ENCODE data around the gene KCTD10. TPM values are rescaled to one million over a fixed set of nuclear protein-coding genes. Genes with fewer than 3 reads are reported as not detected.

Gene KCTD10
- polyA plus RNA-seq, 1 donor (not counting 4 experiments of a cell fraction or from before 2014, with no cell fraction given), result 107 TPM

GRCh38 chr12:109473006-109473405 lies 4.1 kb downstream of the KCTD10 start:
- Histone ChIP-seq H2AFZ (ENCODE audit: control insufficient read depth, low read length) (no peak overlapping the region), H3K4me1 (ENCODE audit: control insufficient read depth, extremely low read depth, insufficient read depth, low read length) (peaks cover 12% of the 10 kb centered on the region), H3K36me3 (ENCODE audit: control insufficient read depth in 2 of 2, extremely low read depth in 1 of 2, insufficient read depth in 2 of 2, low read length in 2 of 2) (peaks cover 16 to 25% of the 10 kb centered on the region in 2 experiments), H3K9me1 (ENCODE audit: control insufficient read depth, extremely low read depth, insufficient read depth, low read length) (no peaks in the 10 kb centered on the region), H3K27me3 (ENCODE audit: control insufficient read depth, extremely low read depth, insufficient read depth, low read length) (no peaks in the 10 kb centered on the region), H3K4me3 (ENCODE audit: control insufficient read depth in 2 of 3, extremely low read depth in 1 of 3, insufficient read depth in 2 of 3, low read depth in 1 of 3, low read length in 3 of 3) (no peak overlapping the region), H3K4me2 (ENCODE audit: control insufficient read depth, extremely low read depth, insufficient read depth, low read depth, low read length) (no peak overlapping the region), H3K79me2 (ENCODE audit: control insufficient read depth, insufficient read depth, low read length) (peaks cover 94% of the 10 kb centered on the region), H3K9ac (ENCODE audit: control insufficient read depth, extremely low read depth, insufficient read depth, low read length) (no peak overlapping the region), H4K20me1 (ENCODE audit: control insufficient read depth, extremely low read depth, insufficient read depth, low read length) (peaks cover 19% of the 10 kb centered on the region), H3K9me3 (ENCODE audit: control insufficient read depth, low read depth, low read length) (no peaks in the 10 kb centered on the region), H3K27ac (ENCODE audit: control insufficient read depth, insufficient read depth, low read length) (no peak overlapping the region)
- dilution Hi-C loops (cut with MboI; ENCODE audit: extremely low pct_ligation_motif_present, low sequenced_read_pairs), result no loop called here
- TF ChIP-seq CTCF (optimal IDR thresholded peaks at IDR 0.05 in 1 of 3, IDR thresholded peaks at IDR 0.05 in 1 of 3, conservative IDR thresholded peaks at IDR 0.05 in 1 of 3; ENCODE audit: extremely low read depth in 1 of 3, insufficient read depth in 2 of 3, low read length in 3 of 3) (no peak), EZH2 (IDR thresholded peaks at IDR 0.05; ENCODE audit: low read length) (no peak)
- DNase-seq (ENCODE audit: low read depth, low spot score), result no peak
- no peak for FAIRE-seq

GRCh38 chr12:109469517-109469916 lies 7.6 kb downstream of the KCTD10 start:
- no peaks in the 10 kb centered on the region for H3K9me1 ChIP-seq (ENCODE audit: control insufficient read depth, extremely low read depth, insufficient read depth, low read length)
- dilution Hi-C loops (cut with MboI; ENCODE audit: extremely low pct_ligation_motif_present, low sequenced_read_pairs), result no loop called here
- no peak overlapping the region for H3K9ac ChIP-seq (ENCODE audit: control insufficient read depth, extremely low read depth, insufficient read depth, low read length)
- H3K9me3 ChIP-seq (ENCODE audit: control insufficient read depth, low read depth, low read length), result no peaks in the 10 kb centered on the region
- peaks cover 97% of the 10 kb centered on the region for H3K79me2 ChIP-seq (ENCODE audit: control insufficient read depth, insufficient read depth, low read length)
- DNase-seq (ENCODE audit: low read depth, low spot score) (no peak), FAIRE-seq (no peak)
- no peaks in the 10 kb centered on the region for H3K27me3 ChIP-seq (ENCODE audit: control insufficient read depth, extremely low read depth, insufficient read depth, low read length)
- H2AFZ ChIP-seq (ENCODE audit: control insufficient read depth, low read length), result no peak overlapping the region
- H3K4me3 ChIP-seq (ENCODE audit: control insufficient read depth in 2 of 3, extremely low read depth in 1 of 3, insufficient read depth in 2 of 3, low read depth in 1 of 3, low read length in 3 of 3), result no peak overlapping the region
- peaks cover 29 to 38% of the 10 kb centered on the region in 2 experiments for H3K36me3 ChIP-seq (ENCODE audit: control insufficient read depth in 2 of 2, extremely low read depth in 1 of 2, insufficient read depth in 2 of 2, low read length in 2 of 2)
- no peak overlapping the region for H3K27ac ChIP-seq (ENCODE audit: control insufficient read depth, insufficient read depth, low read length)
- no peaks in the 10 kb centered on the region for H3K4me1 ChIP-seq (ENCODE audit: control insufficient read depth, extremely low read depth, insufficient read depth, low read length)
- TF ChIP-seq CTCF (optimal IDR thresholded peaks at IDR 0.05 in 1 of 3, IDR thresholded peaks at IDR 0.05 in 1 of 3, conservative IDR thresholded peaks at IDR 0.05 in 1 of 3; ENCODE audit: extremely low read depth in 1 of 3, insufficient read depth in 2 of 3, low read length in 3 of 3) (no peak), EZH2 (IDR thresholded peaks at IDR 0.05; ENCODE audit: low read length) (no peak)
- no peak overlapping the region for H3K4me2 ChIP-seq (ENCODE audit: control insufficient read depth, extremely low read depth, insufficient read depth, low read depth, low read length)
- H4K20me1 ChIP-seq (ENCODE audit: control insufficient read depth, extremely low read depth, insufficient read depth, low read length), result peaks cover 35% of the 10 kb centered on the region
